HG02759 (cell line): Measurements from ENCODE around the gene PRTG.
A peak's percentile ranks its signal among the peaks of the same experiment; 100 is the strongest.
"Not testable (repeated sequence)": the region's sequence is repeated elsewhere in the genome, so short reads cannot be mapped to it uniquely, and the experiment has no call there.

Experiments
- ATAC-seq: cut with Tn5 transposase; IDR thresholded peaks from one replicate; pipeline ENCODE4 v1.9.1; 2021; ENCODE audit warnings: mild to moderate bottlenecking, moderate library complexity; ENCODE audit not compliant: unreplicated experiment

PRTG gene

GRCh38 chr15:55743729-55744655 lies 1.0 kb upstream of the PRTG start:
- no peak for ATAC-seq

- ATAC-seq: peak; percentile 54
Observed at GRCh38 chr15:55742498-55742926, 440 bp downstream of the PRTG start.

- peak; percentile 30 for ATAC-seq
Observed at GRCh38 chr15:55741833-55742497, 987 bp downstream of the PRTG start.

GRCh38 chr15:55740981-55741832 lies 1.7 kb downstream of the PRTG start:
- ATAC-seq: no peak

- ATAC-seq: no peak
Observed at GRCh38 chr15:55740359-55740878, 2.5 kb downstream of the PRTG start.

- no peak for ATAC-seq
Observed at GRCh38 chr15:55739641-55740040, 3.3 kb downstream of the PRTG start.

- no peak for ATAC-seq
Observed at GRCh38 chr15:55738715-55739114, 4.2 kb downstream of the PRTG start.

GRCh38 chr15:55737373-55737772 lies 5.6 kb downstream of the PRTG start:
- ATAC-seq: no peak

GRCh38 chr15:55736756-55737155 lies 6.2 kb downstream of the PRTG start:
- ATAC-seq: no peak

GRCh38 chr15:55734641-55735040 lies 8.3 kb downstream of the PRTG start:
- ATAC-seq: no peak

GRCh38 chr15:55733461-55733860 lies 9.5 kb downstream of the PRTG start:
- ATAC-seq: not testable (repeated sequence)

- no peak for ATAC-seq
Observed at GRCh38 chr15:55721554-55722185, 21.3 kb downstream of the PRTG start.

GRCh38 chr15:55715355-55716076 lies 27.4 kb downstream of the PRTG start:
- no peak for ATAC-seq

- ATAC-seq: no peak
Observed at GRCh38 chr15:55714064-55714463, 28.9 kb downstream of the PRTG start.

- ATAC-seq: no peak
Observed at GRCh38 chr15:55712363-55712762, 30.6 kb downstream of the PRTG start.

- ATAC-seq: no peak
Observed at GRCh38 chr15:55710286-55710685, 32.7 kb downstream of the PRTG start.

- no peak for ATAC-seq
Observed at GRCh38 chr15:55709458-55709857, 33.5 kb downstream of the PRTG start.

- ATAC-seq: no peak
Observed at GRCh38 chr15:55708720-55709119, 34.2 kb downstream of the PRTG start.

GRCh38 chr15:55707951-55708350 lies 35.0 kb downstream of the PRTG start:
- ATAC-seq: no peak

GRCh38 chr15:55707518-55707917 lies 35.4 kb downstream of the PRTG start:
- ATAC-seq: no peak
